ENCODE measurements around the gene WFDC5. TPM values are rescaled to one million over a fixed set of nuclear protein-coding genes. Genes with fewer than 3 reads are reported as not detected.

WFDC5 gene
- total and polyA plus RNA-seq, 2 donors (not counting 3 experiments of a cell fraction or from before 2014, with no cell fraction given): not detected

DNA sequence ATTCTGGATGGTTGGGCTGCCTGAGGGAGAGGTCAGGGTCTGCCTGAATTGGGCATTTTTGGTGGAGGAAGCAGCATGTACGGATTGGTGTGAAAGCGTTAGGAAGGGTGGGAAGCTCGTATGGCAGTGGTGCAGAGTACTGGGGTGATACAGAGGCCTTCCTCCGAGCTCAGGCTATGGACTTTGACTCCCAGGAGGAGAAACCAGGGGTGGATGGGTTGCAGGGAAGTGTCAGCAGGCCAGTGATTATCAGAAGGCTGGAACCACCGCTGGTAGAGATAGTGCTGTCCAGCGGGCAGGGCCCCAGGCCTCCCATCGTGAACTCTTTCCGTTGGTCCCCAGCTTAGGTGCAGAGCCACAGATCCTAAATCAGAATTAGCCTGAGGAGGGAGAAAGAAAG is 5.3 kb downstream of the WFDC5 start:
- POLR2A ChIA-PET: no interaction called here
- dilution Hi-C loops (cut with MboI; ENCODE audit: extremely low pct_ligation_motif_present, low sequenced_read_pairs): no loop called here

DNA sequence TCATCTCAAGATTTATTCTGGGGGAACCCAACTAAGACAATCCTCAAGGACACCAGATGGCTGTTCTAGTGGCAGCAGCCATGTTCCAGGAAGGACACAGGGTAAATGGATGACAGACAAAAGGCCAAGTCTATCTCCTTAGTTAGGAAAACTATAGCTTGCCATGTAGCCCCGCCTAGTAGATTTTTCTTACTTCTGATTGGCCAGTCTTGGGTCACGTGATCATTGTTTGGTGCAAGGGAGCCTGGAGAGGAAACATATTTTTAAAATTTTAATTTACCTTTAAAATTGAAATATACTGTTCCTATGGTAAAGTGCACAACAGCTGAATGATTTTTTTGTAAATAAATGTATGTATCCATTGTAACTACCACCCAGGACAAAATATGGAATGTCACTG is 9.7 kb downstream of the WFDC5 start:
- H3K9me1 ChIP-seq (replicated peaks; ENCODE audit: control insufficient read depth, extremely low read depth, insufficient read depth, low read length): no peaks in the 10 kb centered on the region
- peaks cover 0 to 2% of the 10 kb centered on the region in 2 experiments for H3K27me3 ChIP-seq (ENCODE audit: control insufficient read depth in 2 of 2, insufficient read depth in 2 of 2, low read length in 2 of 2)
- peaks cover 3% of the 10 kb centered on the region for H3K4me1 ChIP-seq (ENCODE audit: control insufficient read depth, extremely low read depth, insufficient read depth, low read length)
- H4K20me1 ChIP-seq (replicated peaks; ENCODE audit: control insufficient read depth, extremely low read depth, insufficient read depth, low read length): no peaks in the 10 kb centered on the region
- no peaks in the 10 kb centered on the region for H3K36me3 ChIP-seq (ENCODE audit: control insufficient read depth in 2 of 2, extremely low read depth in 1 of 2, insufficient read depth in 2 of 2, low read length in 2 of 2)
- H3K9ac ChIP-seq (replicated peaks; ENCODE audit: extremely low read depth, insufficient read depth, low read length): no peak overlapping the region
- TF ChIP-seq FOS (IDR thresholded peaks at IDR 0.05; ENCODE audit: borderline replicate concordance, insufficient read depth, low read length) (no peak), JUN (IDR thresholded peaks at IDR 0.05; ENCODE audit: borderline replicate concordance, insufficient read depth, insufficient read length, low read depth) (no peak), MYC (IDR thresholded peaks at IDR 0.05; ENCODE audit: low read depth, low read length) (no peak), POLR2A (IDR thresholded peaks at IDR 0.05; ENCODE audit: low read depth, low read length) (no peak), POLR2AphosphoS5 (IDR thresholded peaks at IDR 0.05; ENCODE audit: insufficient read depth, low read depth, low read length) (no peak), EZH2 (IDR thresholded peaks at IDR 0.05; ENCODE audit: borderline replicate concordance, low read depth, low read length, severe bottlenecking) (no peak), GATA2 (IDR thresholded peaks at IDR 0.05; ENCODE audit: insufficient read depth, insufficient read length, low read depth, low read length) (no peak)
- TF ChIP-seq, protein P1, sequence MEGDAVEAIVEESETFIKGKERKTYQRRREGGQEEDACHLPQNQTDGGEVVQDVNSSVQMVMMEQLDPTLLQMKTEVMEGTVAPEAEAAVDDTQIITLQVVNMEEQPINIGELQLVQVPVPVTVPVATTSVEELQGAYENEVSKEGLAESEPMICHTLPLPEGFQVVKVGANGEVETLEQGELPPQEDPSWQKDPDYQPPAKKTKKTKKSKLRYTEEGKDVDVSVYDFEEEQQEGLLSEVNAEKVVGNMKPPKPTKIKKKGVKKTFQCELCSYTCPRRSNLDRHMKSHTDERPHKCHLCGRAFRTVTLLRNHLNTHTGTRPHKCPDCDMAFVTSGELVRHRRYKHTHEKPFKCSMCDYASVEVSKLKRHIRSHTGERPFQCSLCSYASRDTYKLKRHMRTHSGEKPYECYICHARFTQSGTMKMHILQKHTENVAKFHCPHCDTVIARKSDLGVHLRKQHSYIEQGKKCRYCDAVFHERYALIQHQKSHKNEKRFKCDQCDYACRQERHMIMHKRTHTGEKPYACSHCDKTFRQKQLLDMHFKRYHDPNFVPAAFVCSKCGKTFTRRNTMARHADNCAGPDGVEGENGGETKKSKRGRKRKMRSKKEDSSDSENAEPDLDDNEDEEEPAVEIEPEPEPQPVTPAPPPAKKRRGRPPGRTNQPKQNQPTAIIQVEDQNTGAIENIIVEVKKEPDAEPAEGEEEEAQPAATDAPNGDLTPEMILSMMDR (IDR thresholded peaks at IDR 0.05; ENCODE audit: extremely low read depth in 1 of 2, insufficient read depth in 1 of 2, low read depth in 1 of 2, low read length in 2 of 2): no peak
- TF ChIP-seq, protein P2, sequence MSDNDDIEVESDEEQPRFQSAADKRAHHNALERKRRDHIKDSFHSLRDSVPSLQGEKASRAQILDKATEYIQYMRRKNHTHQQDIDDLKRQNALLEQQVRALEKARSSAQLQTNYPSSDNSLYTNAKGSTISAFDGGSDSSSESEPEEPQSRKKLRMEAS (IDR thresholded peaks at IDR 0.05; ENCODE audit: insufficient read depth, insufficient read length): no peak
- H3K4me3 ChIP-seq (replicated peaks in 1 of 3; ENCODE audit: insufficient read depth in 1 of 3, low read depth in 1 of 3, low read length in 3 of 3): no peak overlapping the region
- BruUV-seq (replicated peaks): no TSS peak
- DNase-seq (ENCODE audit: low read depth, low spot score) (no peak), FAIRE-seq (no peak)
- H3K27ac ChIP-seq (ENCODE audit: insufficient read depth, low read depth, low read length): no peak overlapping the region
- ChIA-PET CTCF (interaction anchor here (0.8 to 9.5 kb wide), 6 partner anchors 8 to 185 kb away, joined by 3 to 187 read pairs (median 8); partner anchors contain the start of gene KCNS1), POLR2A (no interaction called here)
- H2AFZ ChIP-seq (ENCODE audit: low read depth, low read length): no peak overlapping the region
- H3K9me3 ChIP-seq (replicated peaks; ENCODE audit: control insufficient read depth, insufficient read depth, low read length): no peaks in the 10 kb centered on the region
- no peaks in the 10 kb centered on the region for H3K79me2 ChIP-seq (ENCODE audit: control insufficient read depth, insufficient read depth, low read length)
- intact Hi-C loops (cut with micrococcal nuclease) (no loop called here), dilution Hi-C loops (cut with MboI; ENCODE audit: extremely low pct_ligation_motif_present, low sequenced_read_pairs) (no loop called here)
- no peak overlapping the region for H3K4me2 ChIP-seq (ENCODE audit: insufficient read depth, low read length)

More for the DNA sequence above, 5.3 kb downstream of the WFDC5 start:
- no peaks in the 10 kb centered on the region for H3K4me1 ChIP-seq (ENCODE audit: control insufficient read depth, extremely low read depth, insufficient read depth, low read length)
- peaks cover 0 to 4% of the 10 kb centered on the region in 2 experiments for H3K27me3 ChIP-seq (ENCODE audit: control insufficient read depth in 2 of 2, insufficient read depth in 2 of 2, low read length in 2 of 2)
- H2AFZ ChIP-seq (ENCODE audit: low read depth, low read length): no peak overlapping the region
- intact Hi-C loops (cut with micrococcal nuclease): loop anchor here (5.0 kb wide), 2 partner anchors 183 to 197 kb away; partner anchors contain the start of gene PABPC1L
- H3K9ac ChIP-seq (replicated peaks; ENCODE audit: extremely low read depth, insufficient read depth, low read length): no peak overlapping the region
- no peak overlapping the region for H3K27ac ChIP-seq (ENCODE audit: insufficient read depth, low read depth, low read length)
- H3K9me1 ChIP-seq (replicated peaks; ENCODE audit: control insufficient read depth, extremely low read depth, insufficient read depth, low read length): no peaks in the 10 kb centered on the region
- no peak for FAIRE-seq
- H3K36me3 ChIP-seq (ENCODE audit: control insufficient read depth in 2 of 2, extremely low read depth in 1 of 2, insufficient read depth in 2 of 2, low read length in 2 of 2): no peaks in the 10 kb centered on the region
- CTCF ChIA-PET: interaction anchor here (1.8 to 9.5 kb wide), 4 partner anchors 12 to 184 kb away, joined by 5 to 278 read pairs (median 132); partner anchors contain the start of gene KCNS1
- no peaks in the 10 kb centered on the region for H3K9me3 ChIP-seq (replicated peaks; ENCODE audit: control insufficient read depth, insufficient read depth, low read length)
- TF ChIP-seq GATA2 (IDR thresholded peaks at IDR 0.05; ENCODE audit: insufficient read depth, insufficient read length, low read depth, low read length) (no peak), POLR2AphosphoS5 (IDR thresholded peaks at IDR 0.05; ENCODE audit: insufficient read depth, low read depth, low read length) (no peak), JUN (IDR thresholded peaks at IDR 0.05; ENCODE audit: borderline replicate concordance, insufficient read depth, insufficient read length, low read depth) (no peak), EZH2 (IDR thresholded peaks at IDR 0.05; ENCODE audit: borderline replicate concordance, low read depth, low read length, severe bottlenecking) (no peak)
- TF ChIP-seq, protein P2 (IDR thresholded peaks at IDR 0.05; ENCODE audit: insufficient read depth, insufficient read length): no peak
- DNase-seq (ENCODE audit: low read depth, low spot score): no peak
- BruUV-seq (replicated peaks): no TSS peak
- no peaks in the 10 kb centered on the region for H3K79me2 ChIP-seq (ENCODE audit: control insufficient read depth, insufficient read depth, low read length)
- H3K4me2 ChIP-seq (ENCODE audit: insufficient read depth, low read length): no peak overlapping the region
- H4K20me1 ChIP-seq (replicated peaks; ENCODE audit: control insufficient read depth, extremely low read depth, insufficient read depth, low read length): no peaks in the 10 kb centered on the region
- no peak overlapping the region for H3K4me3 ChIP-seq (replicated peaks in 1 of 3; ENCODE audit: insufficient read depth in 1 of 3, low read depth in 1 of 3, low read length in 3 of 3)
